Measurements from ENCODE around the gene STEAP3.
A peak's percentile ranks its signal among the peaks of the same experiment; 100 is the strongest.

The STEAP3 gene

GRCh38 chr2:119228136-119228535, 4.5 kb downstream of the STEAP3 start:
- no peak for DNase-seq

- no peak for DNase-seq
Observed at GRCh38 chr2:119228964-119229363, 5.3 kb downstream of the STEAP3 start.

- no peak for DNase-seq
Observed at GRCh38 chr2:119229716-119230115, 6.1 kb downstream of the STEAP3 start.

GRCh38 chr2:119230219-119231185, 6.9 kb downstream of the STEAP3 start:
- no peak for DNase-seq

- no peak for DNase-seq
Observed at GRCh38 chr2:119231975-119232665, 8.5 kb downstream of the STEAP3 start.

GRCh38 chr2:119232666-119232993, 9.0 kb downstream of the STEAP3 start:
- no peak for DNase-seq

GRCh38 chr2:119233326-119234020, 9.8 kb downstream of the STEAP3 start:
- no peak for DNase-seq

- DNase-seq, result no peak
Observed at GRCh38 chr2:119234021-119235019, 10.7 kb downstream of the STEAP3 start.

- no peak for DNase-seq
Observed at GRCh38 chr2:119236796-119237195, 13.2 kb downstream of the STEAP3 start.

- DNase-seq, result peak; percentile 84
Observed at GRCh38 chr2:119240311-119241204, 16.9 kb downstream of the STEAP3 start.

GRCh38 chr2:119241205-119241532, 17.5 kb downstream of the STEAP3 start:
- DNase-seq, result no peak

GRCh38 chr2:119242276-119243119, 18.9 kb downstream of the STEAP3 start:
- no peak for DNase-seq

GRCh38 chr2:119243621-119244020, 20.0 kb downstream of the STEAP3 start:
- DNase-seq, result no peak

GRCh38 chr2:119245076-119245840, 21.6 kb downstream of the STEAP3 start:
- DNase-seq, result no peak

GRCh38 chr2:119245841-119246230, 22.2 kb downstream of the STEAP3 start:
- DNase-seq, result no peak

GRCh38 chr2:119246884-119247843, 23.5 kb downstream of the STEAP3 start:
- no peak for DNase-seq

- DNase-seq, result no peak
Observed at GRCh38 chr2:119247844-119248271, 24.2 kb downstream of the STEAP3 start.

GRCh38 chr2:119248311-119248710, 24.7 kb downstream of the STEAP3 start:
- no peak for DNase-seq
